ENCODE data around the gene NDUFC2. TPM values are rescaled to one million over a fixed set of nuclear protein-coding genes. Genes with fewer than 3 reads are reported as not detected.

Gene NDUFC2
- total and polyA plus RNA-seq, 5 donors: 238 to 298 (median 266) TPM

DNA sequence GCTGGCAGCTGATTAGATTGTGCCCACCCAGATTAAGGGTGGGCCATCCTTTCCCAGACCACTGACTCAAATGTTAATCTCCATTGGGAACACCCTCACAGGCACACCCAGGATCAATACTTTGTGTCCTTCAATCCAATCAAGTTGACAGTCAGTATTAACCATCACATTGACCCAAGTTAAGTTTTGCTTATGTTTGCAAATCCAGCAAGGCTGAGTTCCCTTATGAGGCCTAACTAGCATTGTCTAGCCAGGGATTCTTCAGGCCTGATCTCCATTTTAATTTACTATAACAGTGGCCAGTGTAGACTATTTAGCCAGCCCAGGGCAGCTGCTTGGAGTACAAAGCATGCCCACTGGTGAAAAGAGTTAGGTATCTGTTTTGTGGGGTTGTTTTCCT lies 54.3 kb downstream of the NDUFC2 start:
- DNase-seq: no peak
- intact Hi-C loops (cut with DNase I): no loop called here
- no peaks in the 10 kb centered on the region for H3K27me3 ChIP-seq (ENCODE audit: control insufficient read depth, insufficient read depth)
- H3K27ac ChIP-seq (ENCODE audit: low read length): no peak overlapping the region
- no peaks in the 10 kb centered on the region for H3K9me3 ChIP-seq (ENCODE audit: control insufficient read depth, low read length)
- H3K4me1 ChIP-seq (ENCODE audit: control insufficient read depth, insufficient read depth, low read length): peaks cover under 1% of the 10 kb centered on the region
- no peak overlapping the region for H3K4me3 ChIP-seq (ENCODE audit: low read length)
- ATAC-seq: no peak

DNA sequence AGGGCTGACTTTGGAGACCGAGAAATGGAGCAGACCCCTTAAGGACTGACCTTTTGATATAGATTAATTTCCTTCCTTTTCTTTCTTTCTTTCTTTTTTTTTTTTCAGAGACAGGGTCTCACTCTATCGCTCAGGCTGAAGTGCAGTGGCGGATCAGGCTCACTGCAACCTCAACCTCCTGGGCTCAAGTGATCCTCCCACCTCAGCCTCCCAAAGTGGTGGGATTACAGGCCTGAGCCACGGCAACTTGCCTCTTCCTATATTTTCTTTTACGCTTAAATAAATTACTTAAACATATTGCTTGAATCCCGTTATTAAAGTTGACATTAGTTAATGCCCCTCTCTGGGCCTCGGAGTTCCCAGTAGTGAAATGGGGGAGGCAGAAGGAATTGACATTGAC lies 56.2 kb downstream of the NDUFC2 start:
- Histone ChIP-seq H3K27me3 (ENCODE audit: control insufficient read depth, insufficient read depth) (no peaks in the 10 kb centered on the region), H3K9me3 (ENCODE audit: control insufficient read depth, low read length) (no peaks in the 10 kb centered on the region), H3K4me1 (ENCODE audit: control insufficient read depth, insufficient read depth, low read length) (no peaks in the 10 kb centered on the region), H3K4me3 (ENCODE audit: low read length) (no peak overlapping the region), H3K27ac (ENCODE audit: low read length) (no peak overlapping the region)
- 81% methylated on average over 7 of the region's 7 CpGs for WGBS
- intact Hi-C loops (cut with DNase I): no loop called here
- DNase-seq (no peak), ATAC-seq (no peak)

DNA sequence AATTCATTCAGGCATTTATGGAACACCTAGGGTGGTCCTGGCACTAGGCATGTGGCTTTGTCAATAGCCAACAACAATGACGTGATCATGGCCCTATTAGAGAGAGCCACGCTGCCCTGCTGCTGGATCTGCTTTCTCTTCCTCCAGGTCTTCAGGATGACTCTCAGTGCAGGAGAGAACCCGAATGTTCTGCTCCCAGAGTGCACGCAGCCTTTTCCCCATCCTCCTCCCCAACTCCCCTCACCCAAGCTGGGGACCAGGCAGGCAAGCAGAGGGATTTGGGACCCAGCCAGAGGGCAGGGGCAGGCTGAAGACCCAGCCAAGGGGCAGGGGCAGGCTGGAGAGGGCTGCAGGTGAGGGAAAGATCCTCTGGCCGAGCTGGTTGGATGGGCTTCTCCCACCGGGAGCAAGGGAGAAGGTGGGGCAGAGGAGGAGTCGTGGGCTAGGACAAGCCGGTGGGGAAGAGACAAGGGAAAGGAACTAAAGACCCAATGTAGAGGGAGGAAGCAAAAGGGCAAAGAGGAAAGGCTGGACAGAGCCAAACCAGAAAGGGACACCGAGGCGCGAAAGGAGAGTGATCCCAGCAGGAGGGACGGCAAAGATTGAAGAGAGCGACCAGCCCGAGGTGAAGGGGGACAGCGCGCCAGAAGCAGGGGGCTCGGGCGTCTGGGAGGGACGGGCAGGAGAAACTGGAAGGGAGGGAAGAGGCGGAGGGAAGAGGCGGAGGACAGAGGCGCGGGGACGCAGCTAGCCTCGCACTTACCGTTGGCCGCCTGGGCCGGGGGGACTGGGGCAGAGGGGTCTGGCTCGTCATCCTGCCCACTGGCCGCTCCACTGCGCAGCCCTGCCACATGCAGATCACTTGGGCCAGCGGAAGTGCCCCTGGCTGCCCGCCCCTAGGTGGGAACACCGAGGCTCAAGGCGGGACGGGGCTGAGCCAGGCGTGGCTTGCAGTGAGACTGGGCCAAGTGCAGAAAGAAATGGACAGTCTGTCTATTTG lies 57.0 kb downstream of the NDUFC2 start, which contains the start of gene KCTD14:
TSS of gene KCTD14 (minus strand) at position 880 of the 1,000 bp plus-strand sequence. CDS start at position 853, 27 bp downstream.
- WGBS: 14% methylated on average over 37 of the region's 37 CpGs
- intact Hi-C loops (cut with DNase I): no loop called here
- DNase-seq (peak; percentile 51 to 75 (median 74)), ATAC-seq (peak; percentile 86 to 90)
- no peaks in the 10 kb centered on the region for H3K4me1 ChIP-seq (ENCODE audit: control insufficient read depth, insufficient read depth, low read length)
- no peaks in the 10 kb centered on the region for H3K9me3 ChIP-seq (ENCODE audit: control insufficient read depth, low read length)
- no peaks in the 10 kb centered on the region for H3K27me3 ChIP-seq (ENCODE audit: control insufficient read depth, insufficient read depth)
- H3K27ac ChIP-seq (ENCODE audit: low read length): no peak within 1 kb of the TSS
- H3K4me3 ChIP-seq (ENCODE audit: low read length): peak within 1 kb of the TSS; percentile 33

DNA sequence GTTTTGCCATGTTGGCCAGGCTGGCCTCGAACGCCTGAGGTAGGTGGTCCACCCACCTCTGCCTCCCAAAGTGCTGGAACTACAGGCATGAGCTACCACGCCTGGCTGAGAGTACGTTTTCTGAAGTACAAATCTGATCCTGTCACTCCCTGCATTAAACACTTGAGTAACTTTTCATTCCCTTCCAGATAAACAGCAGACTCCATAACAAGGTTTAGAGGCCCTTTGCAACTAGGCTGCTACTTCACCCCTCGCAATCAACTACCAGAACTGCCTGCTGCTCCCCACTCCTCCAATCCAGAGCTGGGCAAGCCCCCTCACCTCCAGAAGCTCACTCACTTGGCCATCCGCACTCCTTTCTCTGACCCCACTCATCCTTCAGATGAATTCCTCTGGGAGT lies 58.1 kb downstream of the NDUFC2 start:
- Histone ChIP-seq H3K4me3 (ENCODE audit: low read length) (no peak overlapping the region), H3K27me3 (ENCODE audit: control insufficient read depth, insufficient read depth) (no peaks in the 10 kb centered on the region), H3K9me3 (ENCODE audit: control insufficient read depth, low read length) (no peaks in the 10 kb centered on the region), H3K27ac (ENCODE audit: low read length) (no peak overlapping the region), H3K4me1 (ENCODE audit: control insufficient read depth, insufficient read depth, low read length) (no peaks in the 10 kb centered on the region)
- DNase-seq (no peak), ATAC-seq (no peak)
- intact Hi-C loops (cut with DNase I): no loop called here
- WGBS: 89% methylated on average over 6 of the region's 6 CpGs

DNA sequence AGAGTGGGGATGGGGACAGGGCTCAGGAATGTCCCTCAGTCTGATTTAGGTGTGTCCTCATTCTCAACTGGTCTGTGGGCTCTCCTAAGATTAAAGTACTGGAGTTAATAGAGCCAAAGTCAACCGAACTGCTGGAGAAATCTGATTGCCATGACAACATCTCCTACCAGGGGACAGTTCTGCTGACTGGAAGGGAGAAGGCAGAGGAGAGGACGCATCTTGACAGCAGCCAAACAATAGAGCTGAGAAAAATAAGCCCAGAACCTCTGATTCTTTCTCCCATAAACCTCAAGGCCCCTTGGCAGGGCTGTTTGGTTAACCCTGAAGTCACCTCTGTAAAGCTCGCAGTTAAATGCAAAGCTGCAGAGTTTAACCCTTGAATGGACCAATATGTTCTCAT lies 59.4 kb downstream of the NDUFC2 start:
- Histone ChIP-seq H3K27ac (ENCODE audit: low read length) (no peak overlapping the region), H3K27me3 (ENCODE audit: control insufficient read depth, insufficient read depth) (no peaks in the 10 kb centered on the region), H3K4me1 (ENCODE audit: control insufficient read depth, insufficient read depth, low read length) (no peaks in the 10 kb centered on the region), H3K9me3 (ENCODE audit: control insufficient read depth, low read length) (no peaks in the 10 kb centered on the region), H3K4me3 (ENCODE audit: low read length) (no peak overlapping the region)
- DNase-seq (no peak), ATAC-seq (no peak)
- intact Hi-C loops (cut with DNase I): no loop called here
- WGBS: 29% methylated on average over 3 of the region's 3 CpGs

DNA sequence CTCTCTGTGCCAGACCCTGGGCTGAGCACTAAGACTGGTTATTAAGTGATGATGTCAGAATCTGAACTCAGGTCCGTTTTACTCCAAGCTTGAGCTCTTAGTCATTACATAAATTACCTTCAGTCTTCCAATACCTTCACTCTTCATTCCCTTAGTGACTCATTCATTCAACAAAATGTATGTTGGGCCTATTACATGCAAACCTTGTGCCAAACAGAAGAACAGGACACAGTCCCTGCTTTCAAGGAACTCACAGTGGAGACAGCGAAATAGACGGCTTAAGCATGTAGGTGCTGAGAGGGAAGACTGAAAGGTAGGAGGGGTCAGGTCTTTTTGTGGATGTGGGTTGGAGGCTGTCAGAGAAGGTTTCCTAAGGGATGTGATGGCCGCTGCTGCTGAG lies 59.9 kb downstream of the NDUFC2 start:
- DNase-seq (no peak), ATAC-seq (no peak)
- no peak overlapping the region for H3K4me3 ChIP-seq (ENCODE audit: low read length)
- no peaks in the 10 kb centered on the region for H3K9me3 ChIP-seq (ENCODE audit: control insufficient read depth, low read length)
- WGBS: 68% methylated on average over 4 of the region's 4 CpGs
- H3K4me1 ChIP-seq (ENCODE audit: control insufficient read depth, insufficient read depth, low read length): no peaks in the 10 kb centered on the region
- intact Hi-C loops (cut with DNase I): no loop called here
- H3K27ac ChIP-seq (ENCODE audit: low read length): no peak overlapping the region
- H3K27me3 ChIP-seq (ENCODE audit: control insufficient read depth, insufficient read depth): no peaks in the 10 kb centered on the region

Other genes starting within 250 kb of the NDUFC2 start
- 10 to 100 TPM; 14.1 to 15.3 (median 14.9) TPM for gene INTS4, start 85.2 kb downstream of the NDUFC2 start, total RNA-seq
- 9.3 TPM for gene INTS4, start 85.2 kb downstream of the NDUFC2 start, polyA plus RNA-seq
- gene KCTD14, start 56.6 kb downstream of the NDUFC2 start, total RNA-seq: under 1 TPM in 3 of 4 donors, not detected in 1; 0.43 to 0.56 (median 0.45) TPM
- 0.36 TPM for gene KCTD14, start 56.6 kb downstream of the NDUFC2 start, polyA plus RNA-seq
- 1 to 10 TPM in 2 of 4 donors, under 1 TPM in 1, not detected in 1; 0.66 to 7.3 (median 1.4) TPM for gene THRSP, start 16.0 kb downstream of the NDUFC2 start, total RNA-seq
- gene THRSP, start 16.0 kb downstream of the NDUFC2 start, polyA plus RNA-seq: 80.3 TPM
- 10 to 100 TPM; 13.2 to 26.0 (median 20.0) TPM for gene ALG8, start 59.8 kb upstream of the NDUFC2 start, total RNA-seq
- 27.2 TPM for gene ALG8, start 59.8 kb upstream of the NDUFC2 start, polyA plus RNA-seq
- gene KCTD21, start 108.8 kb upstream of the NDUFC2 start, total RNA-seq: 10 to 100 TPM in 2 of 4 donors, 1 to 10 TPM in 2; 8.4 to 10.7 (median 10.2) TPM
- 4.6 TPM for gene KCTD21, start 108.8 kb upstream of the NDUFC2 start, polyA plus RNA-seq
- 10 to 100 TPM; 10.5 to 16.6 (median 12.1) TPM for gene USP35, start 109.1 kb upstream of the NDUFC2 start, total RNA-seq
- 7.5 TPM for gene USP35, start 109.1 kb upstream of the NDUFC2 start, polyA plus RNA-seq